Glutamatergic neuron (in vitro differentiated cells): ENCODE results near the gene UGT1A5. TPM values are rescaled to one million over a fixed set of nuclear protein-coding genes. Genes with fewer than 3 reads are reported as not detected.

Source experiments
- DNase-seq: peaks from one replicate; pipeline ENCODE4 v3.0.0; 2022
- H3K27ac Mint-ChIP-seq: one replicate; pipeline ENCODE4 v1.8.0; 2020; ENCODE audit warnings: mild to moderate bottlenecking, mixed read lengths, inconsistent platforms; ENCODE audit not compliant: unreplicated experiment
- H3K27me3 Mint-ChIP-seq: one replicate; pipeline ENCODE4 v1.8.0; 2020; ENCODE audit warnings: mild to moderate bottlenecking, moderate library complexity, mixed read lengths, inconsistent platforms; ENCODE audit not compliant: unreplicated experiment
- H3K36me3 Mint-ChIP-seq: one replicate; pipeline ENCODE4 v1.8.0; 2020; ENCODE audit warnings: mild to moderate bottlenecking, mixed read lengths, inconsistent platforms; ENCODE audit not compliant: unreplicated experiment
- H3K4me1 Mint-ChIP-seq: one replicate; pipeline ENCODE4 v1.8.0; 2020; ENCODE audit warnings: mild to moderate bottlenecking, low read depth, mixed read lengths, inconsistent platforms; ENCODE audit not compliant: unreplicated experiment
- H3K4me3 Mint-ChIP-seq: one replicate; pipeline ENCODE4 v1.8.0; 2020; ENCODE audit warnings: mild to moderate bottlenecking, mixed read lengths, inconsistent platforms; ENCODE audit not compliant: unreplicated experiment
- H3K9me3 Mint-ChIP-seq: one replicate; pipeline ENCODE4 v1.8.0; 2020; ENCODE audit warnings: mild to moderate bottlenecking, moderate library complexity, mixed read lengths, inconsistent platforms; ENCODE audit not compliant: unreplicated experiment
- total RNA-seq: library from RNA; stranded (reverse); fragmentation: NEBNext Ultra II Directional; extraction: Animal tissue kit (Norgen Biotek cat#: 25700); gene quantifications from one replicate; pipeline ENCODE4 v1.2.1, GENCODE V29; 2021; ENCODE audit not compliant: unreplicated experiment
- TF ChIP-seq, protein P1 (sequence below): fragments of 200-600 bp; sonication (generic); IDR thresholded peaks from one replicate; pipeline ENCODE4 v1.5.0; 2021; ENCODE audit not compliant: partially characterized antibody, unreplicated experiment

UGT1A5 gene
- total RNA-seq, 1 donor from 2014 or later: not detected

DNA sequence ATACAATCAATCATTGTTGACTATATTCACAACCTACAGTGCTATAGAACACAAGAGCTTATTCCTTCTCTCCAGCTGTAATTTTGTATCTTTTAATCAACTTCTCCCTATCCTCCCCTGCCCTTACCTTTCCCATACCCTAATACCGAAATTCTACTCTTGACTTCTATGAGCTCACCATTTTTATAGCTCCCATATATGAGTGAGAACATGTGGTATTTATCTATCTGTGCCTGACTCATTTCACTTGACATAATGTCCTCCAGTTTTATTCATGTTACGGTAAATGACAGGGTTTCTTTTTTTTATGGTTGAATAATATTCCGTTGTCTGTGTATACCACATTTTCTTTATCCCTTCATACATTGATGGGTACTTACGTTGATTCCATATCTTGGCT, 68.1 kb downstream of the UGT1A5 start:
- Mint-ChIP-seq H3K27ac (no peak overlapping the region), H3K36me3 (peaks cover 8% of the 10 kb centered on the region), H3K4me1 (no peaks in the 10 kb centered on the region), H3K9me3 (no peaks in the 10 kb centered on the region), H3K27me3 (peaks cover 1% of the 10 kb centered on the region), H3K4me3 (no peak overlapping the region)
- TF ChIP-seq, protein P1, sequence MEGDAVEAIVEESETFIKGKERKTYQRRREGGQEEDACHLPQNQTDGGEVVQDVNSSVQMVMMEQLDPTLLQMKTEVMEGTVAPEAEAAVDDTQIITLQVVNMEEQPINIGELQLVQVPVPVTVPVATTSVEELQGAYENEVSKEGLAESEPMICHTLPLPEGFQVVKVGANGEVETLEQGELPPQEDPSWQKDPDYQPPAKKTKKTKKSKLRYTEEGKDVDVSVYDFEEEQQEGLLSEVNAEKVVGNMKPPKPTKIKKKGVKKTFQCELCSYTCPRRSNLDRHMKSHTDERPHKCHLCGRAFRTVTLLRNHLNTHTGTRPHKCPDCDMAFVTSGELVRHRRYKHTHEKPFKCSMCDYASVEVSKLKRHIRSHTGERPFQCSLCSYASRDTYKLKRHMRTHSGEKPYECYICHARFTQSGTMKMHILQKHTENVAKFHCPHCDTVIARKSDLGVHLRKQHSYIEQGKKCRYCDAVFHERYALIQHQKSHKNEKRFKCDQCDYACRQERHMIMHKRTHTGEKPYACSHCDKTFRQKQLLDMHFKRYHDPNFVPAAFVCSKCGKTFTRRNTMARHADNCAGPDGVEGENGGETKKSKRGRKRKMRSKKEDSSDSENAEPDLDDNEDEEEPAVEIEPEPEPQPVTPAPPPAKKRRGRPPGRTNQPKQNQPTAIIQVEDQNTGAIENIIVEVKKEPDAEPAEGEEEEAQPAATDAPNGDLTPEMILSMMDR: no peak
- no peak for DNase-seq

DNA sequence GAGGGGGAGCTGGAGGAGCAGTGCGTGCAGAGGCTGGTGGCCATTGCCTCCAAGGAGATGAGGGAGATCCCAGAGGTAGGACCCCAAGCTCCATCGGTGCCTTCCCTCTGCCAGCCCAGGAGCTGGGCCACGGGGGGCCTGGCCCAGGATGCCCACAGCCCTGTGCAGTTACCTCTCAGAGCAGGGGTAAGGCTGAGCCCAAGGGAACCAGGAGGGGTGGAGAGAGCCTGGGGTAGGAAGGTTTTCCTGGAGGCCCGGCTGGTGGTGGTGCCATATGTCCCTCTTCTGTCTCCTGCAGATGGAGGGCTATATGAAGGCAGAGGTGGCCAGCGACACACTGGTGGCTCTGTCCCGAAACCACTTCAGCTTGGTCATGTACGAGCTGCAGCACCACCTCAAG, 76.8 kb downstream of the UGT1A5 start:
- peaks cover 4% of the 10 kb centered on the region for H3K36me3 Mint-ChIP-seq
- H3K4me3 Mint-ChIP-seq: no peak overlapping the region
- H3K27me3 Mint-ChIP-seq: peaks cover 6% of the 10 kb centered on the region
- no peak for DNase-seq
- H3K27ac Mint-ChIP-seq: no peak overlapping the region
- H3K4me1 Mint-ChIP-seq: no peaks in the 10 kb centered on the region
- TF ChIP-seq, protein P1: no peak
- H3K9me3 Mint-ChIP-seq: peaks cover 2% of the 10 kb centered on the region

- TF ChIP-seq, protein P1: no peak
- Mint-ChIP-seq H3K4me3 (no peak overlapping the region), H3K9me3 (peaks cover 6% of the 10 kb centered on the region), H3K27ac (no peak overlapping the region), H3K27me3 (peaks cover 9% of the 10 kb centered on the region), H3K4me1 (no peaks in the 10 kb centered on the region), H3K36me3 (peaks cover 4% of the 10 kb centered on the region)
- no peak for DNase-seq
Observed at GRCh38 chr2:233791151-233791882, 78.6 kb downstream of the UGT1A5 start.

DNA sequence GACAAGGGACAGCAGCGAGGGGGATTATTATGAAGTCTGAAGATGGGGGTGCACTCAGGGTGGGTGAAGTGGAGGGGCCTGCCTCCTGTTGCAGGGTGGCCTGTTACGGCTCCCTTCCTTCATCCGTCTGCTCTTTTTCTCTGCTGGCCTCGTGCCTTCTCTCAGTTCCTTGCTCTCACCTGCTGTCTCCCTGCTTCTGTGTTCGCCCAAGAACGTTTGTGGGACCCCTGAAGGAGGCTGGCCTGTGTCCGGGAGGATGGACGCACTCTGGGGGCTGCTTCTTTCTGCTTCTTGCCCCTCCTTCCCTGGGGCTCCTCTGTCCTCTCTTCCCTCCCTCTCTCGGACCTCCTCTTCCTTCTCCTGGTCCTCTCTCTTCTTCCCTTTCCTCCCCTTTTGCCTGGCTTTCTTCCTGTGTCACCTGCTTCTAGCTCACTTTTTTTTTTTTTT, 79.2 kb downstream of the UGT1A5 start:
- H3K27me3 Mint-ChIP-seq: peaks cover 9% of the 10 kb centered on the region
- peaks cover 4% of the 10 kb centered on the region for H3K36me3 Mint-ChIP-seq
- DNase-seq: no peak
- peaks cover 6% of the 10 kb centered on the region for H3K9me3 Mint-ChIP-seq
- H3K4me3 Mint-ChIP-seq: no peak overlapping the region
- no peaks in the 10 kb centered on the region for H3K4me1 Mint-ChIP-seq
- no peak overlapping the region for H3K27ac Mint-ChIP-seq
- TF ChIP-seq, protein P1: no peak

DNA sequence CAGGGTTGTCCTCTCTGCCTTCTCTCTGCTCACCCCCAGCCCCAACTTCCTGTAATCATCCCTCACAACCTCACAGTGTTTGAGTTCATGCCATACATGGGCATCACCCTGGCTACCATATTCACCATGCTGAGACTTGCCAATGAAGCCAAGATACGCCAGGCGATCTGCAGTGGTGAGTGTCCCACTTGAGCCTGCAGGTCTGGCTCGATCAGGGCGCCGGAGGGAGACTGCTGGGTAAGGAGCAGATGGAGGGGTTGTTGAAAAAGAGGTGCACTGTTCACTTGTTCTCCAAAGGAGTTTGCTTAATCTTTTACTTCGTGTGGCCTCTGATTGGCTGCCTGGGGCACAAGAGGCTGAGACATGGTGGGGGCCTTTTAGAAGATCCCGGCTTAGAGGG, 80.0 kb downstream of the UGT1A5 start:
- no peak for DNase-seq
- H3K36me3 Mint-ChIP-seq: peaks cover 4% of the 10 kb centered on the region
- no peak overlapping the region for H3K4me3 Mint-ChIP-seq
- H3K4me1 Mint-ChIP-seq: no peaks in the 10 kb centered on the region
- TF ChIP-seq, protein P1: no peak
- H3K27ac Mint-ChIP-seq: no peak overlapping the region
- H3K27me3 Mint-ChIP-seq: peaks cover 9% of the 10 kb centered on the region
- peaks cover 8% of the 10 kb centered on the region for H3K9me3 Mint-ChIP-seq
